ENCODE measurements around the gene NCK2. TPM values are rescaled to one million over a fixed set of nuclear protein-coding genes. Genes with fewer than 3 reads are reported as not detected.
A peak's percentile ranks its signal among the peaks of the same experiment; 100 is the strongest.

Gene NCK2
- total RNA-seq, 1 donor from 2014 or later = 45.9 TPM

DNA sequence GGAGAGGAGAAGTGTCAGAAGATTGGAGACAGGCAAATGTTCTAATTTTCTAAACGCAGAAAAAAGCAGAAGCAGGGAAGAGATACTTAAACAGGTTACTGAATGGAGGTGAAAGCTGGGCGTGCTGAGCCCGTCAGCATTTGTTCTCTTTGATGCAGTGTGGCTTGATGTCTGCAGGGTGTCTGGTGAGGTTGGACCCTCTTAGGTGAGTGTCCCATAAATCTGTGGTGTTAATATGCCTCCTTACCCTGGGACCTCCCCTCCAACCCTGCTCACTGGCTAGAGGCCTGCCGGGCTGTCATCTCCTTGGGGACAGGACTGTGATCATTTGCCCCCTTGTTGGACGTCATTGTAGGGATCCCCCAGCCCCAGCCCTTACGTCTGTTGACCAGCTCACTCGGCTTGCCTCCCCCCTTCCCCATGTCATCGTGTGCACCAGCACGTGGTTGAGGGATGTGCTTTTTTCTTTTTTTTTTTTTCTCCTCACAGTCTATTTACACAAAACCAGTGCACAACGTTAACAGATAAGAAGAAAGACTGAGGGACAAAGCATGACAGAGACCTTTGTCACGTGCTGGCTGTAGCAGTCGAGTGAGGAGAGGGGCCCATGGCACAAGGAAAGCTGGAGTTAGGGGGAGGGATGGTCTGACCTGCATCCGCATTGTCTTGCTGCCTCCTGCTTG is 56.4 kb downstream of the NCK2 start:
- intact Hi-C loops (cut with DNase I) = no loop called here
- TF ChIP-seq, protein P1, sequence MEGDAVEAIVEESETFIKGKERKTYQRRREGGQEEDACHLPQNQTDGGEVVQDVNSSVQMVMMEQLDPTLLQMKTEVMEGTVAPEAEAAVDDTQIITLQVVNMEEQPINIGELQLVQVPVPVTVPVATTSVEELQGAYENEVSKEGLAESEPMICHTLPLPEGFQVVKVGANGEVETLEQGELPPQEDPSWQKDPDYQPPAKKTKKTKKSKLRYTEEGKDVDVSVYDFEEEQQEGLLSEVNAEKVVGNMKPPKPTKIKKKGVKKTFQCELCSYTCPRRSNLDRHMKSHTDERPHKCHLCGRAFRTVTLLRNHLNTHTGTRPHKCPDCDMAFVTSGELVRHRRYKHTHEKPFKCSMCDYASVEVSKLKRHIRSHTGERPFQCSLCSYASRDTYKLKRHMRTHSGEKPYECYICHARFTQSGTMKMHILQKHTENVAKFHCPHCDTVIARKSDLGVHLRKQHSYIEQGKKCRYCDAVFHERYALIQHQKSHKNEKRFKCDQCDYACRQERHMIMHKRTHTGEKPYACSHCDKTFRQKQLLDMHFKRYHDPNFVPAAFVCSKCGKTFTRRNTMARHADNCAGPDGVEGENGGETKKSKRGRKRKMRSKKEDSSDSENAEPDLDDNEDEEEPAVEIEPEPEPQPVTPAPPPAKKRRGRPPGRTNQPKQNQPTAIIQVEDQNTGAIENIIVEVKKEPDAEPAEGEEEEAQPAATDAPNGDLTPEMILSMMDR (IDR thresholded peaks at IDR 0.05) = no peak
- TF ChIP-seq POLR2A (IDR thresholded peaks at IDR 0.05) (no peak), POLR2AphosphoS5 (IDR thresholded peaks at IDR 0.05; ENCODE audit: insufficient read depth in 1 of 2, low read depth in 1 of 2) (no peak)

DNA sequence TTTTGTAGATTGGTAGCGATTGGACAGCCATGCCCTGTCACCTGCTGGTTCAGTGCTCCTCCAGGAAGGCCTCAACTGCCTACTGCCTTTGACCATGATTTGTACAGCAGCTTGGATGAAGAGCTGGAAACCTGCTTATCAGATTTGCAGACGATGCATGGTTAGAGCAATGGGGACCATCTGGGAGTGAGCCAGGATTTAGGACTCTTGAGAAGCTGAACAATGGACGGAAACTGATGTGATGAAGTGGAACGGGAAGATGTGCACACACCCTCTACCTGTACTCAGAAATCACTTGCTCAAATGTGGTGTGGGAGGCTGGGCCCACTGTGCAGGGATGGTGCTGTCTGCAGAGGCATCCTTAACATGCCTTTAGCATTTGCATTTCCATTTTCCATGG is 57.2 kb downstream of the NCK2 start:
- intact Hi-C loops (cut with DNase I) = no loop called here
- Histone ChIP-seq H3K4me1 (peaks cover 82% of the 10 kb centered on the region), H3K36me3 (no peaks in the 10 kb centered on the region), H3K9me3 (no peaks in the 10 kb centered on the region), H3K4me3 (no peak overlapping the region), H3K27ac (no peak overlapping the region), H3K27me3 (no peaks in the 10 kb centered on the region)
- DNase-seq (ENCODE audit: extremely low spot score in 2 of 2) = no peak
- TF ChIP-seq, protein P1 (IDR thresholded peaks at IDR 0.05) = no peak
- TF ChIP-seq POLR2A (IDR thresholded peaks at IDR 0.05) (no peak), POLR2AphosphoS5 (IDR thresholded peaks at IDR 0.05; ENCODE audit: insufficient read depth in 1 of 2, low read depth in 1 of 2) (no peak)

More for the DNA sequence above, 56.4 kb downstream of the NCK2 start:
- H3K9me3 ChIP-seq = no peaks in the 10 kb centered on the region
- H3K36me3 ChIP-seq = no peaks in the 10 kb centered on the region
- no peak for DNase-seq (ENCODE audit: extremely low spot score in 2 of 2)
- no peaks in the 10 kb centered on the region for H3K27me3 ChIP-seq
- H3K4me1 ChIP-seq = peaks cover 90% of the 10 kb centered on the region
- no peak overlapping the region for H3K27ac ChIP-seq
- H3K4me3 ChIP-seq = no peak overlapping the region

DNA sequence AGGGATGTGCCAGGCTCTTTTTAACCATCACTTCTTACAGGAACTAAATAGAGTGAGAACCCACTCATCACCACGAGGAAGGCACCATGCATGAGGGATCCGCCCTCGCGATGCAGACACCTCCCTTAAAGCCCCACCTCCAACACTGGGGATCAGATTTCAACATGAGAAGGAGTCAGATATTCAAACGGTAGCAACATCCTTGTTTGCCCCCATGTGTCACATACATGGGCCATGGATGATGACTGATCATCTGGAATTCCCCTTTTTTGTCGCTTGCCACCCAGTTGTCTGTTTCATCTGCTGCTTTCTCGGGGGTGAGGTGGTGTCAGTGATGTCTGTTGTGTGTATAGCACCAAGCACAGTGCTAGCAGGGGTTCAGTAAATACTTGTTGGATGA is 57.9 kb downstream of the NCK2 start:
- no peak overlapping the region for H3K27ac ChIP-seq
- no peak overlapping the region for H3K4me3 ChIP-seq
- TF ChIP-seq, protein P1 (IDR thresholded peaks at IDR 0.05) = no peak
- TF ChIP-seq POLR2A (IDR thresholded peaks at IDR 0.05) (no peak), POLR2AphosphoS5 (IDR thresholded peaks at IDR 0.05; ENCODE audit: insufficient read depth in 1 of 2, low read depth in 1 of 2) (no peak)
- H3K36me3 ChIP-seq = no peaks in the 10 kb centered on the region
- DNase-seq (ENCODE audit: extremely low spot score in 2 of 2) = no peak
- H3K9me3 ChIP-seq = no peaks in the 10 kb centered on the region
- intact Hi-C loops (cut with DNase I) = no loop called here
- peaks cover 76% of the 10 kb centered on the region for H3K4me1 ChIP-seq
- H3K27me3 ChIP-seq = no peaks in the 10 kb centered on the region

DNA sequence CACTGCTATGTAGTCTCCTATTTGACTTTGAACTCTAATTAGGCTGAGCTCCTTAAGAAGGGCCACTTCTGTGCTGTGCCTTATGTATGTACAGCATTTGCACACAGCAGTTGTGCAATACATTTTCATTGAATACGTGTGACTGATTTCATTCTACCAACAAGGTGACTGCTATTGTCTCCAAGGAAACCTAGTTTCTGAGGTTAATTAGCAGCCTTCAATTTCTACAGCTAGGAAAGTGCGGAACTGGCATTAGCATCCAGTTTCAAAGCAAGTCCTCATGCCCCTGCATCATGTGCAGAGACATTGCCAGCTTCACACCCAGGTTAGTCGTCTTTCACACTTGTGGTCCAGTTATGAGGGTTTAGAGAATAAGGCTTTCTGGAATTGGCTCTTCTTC is 58.6 kb downstream of the NCK2 start:
- Histone ChIP-seq H3K36me3 (no peaks in the 10 kb centered on the region), H3K4me1 (peaks cover 69% of the 10 kb centered on the region), H3K9me3 (no peaks in the 10 kb centered on the region), H3K4me3 (no peak overlapping the region), H3K27ac (no peak overlapping the region), H3K27me3 (no peaks in the 10 kb centered on the region)
- intact Hi-C loops (cut with DNase I) = no loop called here
- TF ChIP-seq, protein P1 (IDR thresholded peaks at IDR 0.05) = no peak
- TF ChIP-seq POLR2A (IDR thresholded peaks at IDR 0.05) (no peak), POLR2AphosphoS5 (IDR thresholded peaks at IDR 0.05; ENCODE audit: insufficient read depth in 1 of 2, low read depth in 1 of 2) (no peak)
- no peak for DNase-seq (ENCODE audit: extremely low spot score in 2 of 2)

DNA sequence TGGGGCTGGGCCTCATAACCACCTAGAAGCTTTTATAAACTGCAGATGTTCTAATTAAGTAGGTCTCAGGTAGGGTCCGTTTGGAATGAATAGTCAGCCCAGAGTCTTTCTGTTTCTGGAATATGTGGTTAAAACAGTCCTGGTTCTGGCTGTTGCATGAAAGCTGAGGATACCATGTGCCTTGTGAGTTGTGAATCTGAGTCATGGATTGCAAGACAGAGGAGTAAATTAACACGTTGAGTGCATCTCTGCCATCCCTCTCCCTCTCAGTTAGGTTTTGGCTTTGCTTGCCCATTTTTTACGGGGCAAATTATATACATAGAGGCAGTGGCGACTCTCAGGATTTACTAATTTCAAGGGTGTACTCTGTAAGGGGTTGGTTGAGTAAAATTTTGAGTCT is 59.1 kb downstream of the NCK2 start:
- H3K4me3 ChIP-seq = no peak overlapping the region
- H3K4me1 ChIP-seq = peaks cover 66% of the 10 kb centered on the region
- H3K27ac ChIP-seq = peak overlapping the region; percentile 29
- H3K36me3 ChIP-seq = no peaks in the 10 kb centered on the region
- H3K27me3 ChIP-seq = no peaks in the 10 kb centered on the region
- TF ChIP-seq, protein P1 (IDR thresholded peaks at IDR 0.05) = no peak
- no peak for TF ChIP-seq POLR2A (IDR thresholded peaks at IDR 0.05)
- intact Hi-C loops (cut with DNase I) = no loop called here
- no peak for DNase-seq (ENCODE audit: extremely low spot score in 2 of 2)
- no peaks in the 10 kb centered on the region for H3K9me3 ChIP-seq

Data from vagina (tissue), 2 donors.